Left ventricle myocardium inferior (tissue), 1 donor: ENCODE measurements around the gene EXOSC3. TPM values are rescaled to one million over a fixed set of nuclear protein-coding genes. Genes with fewer than 3 reads are reported as not detected.
"Not testable (repeated sequence)": the region's sequence is repeated elsewhere in the genome, so short reads cannot be mapped to it uniquely, and the experiment has no call there.

ENCODE experiments used
- DNase-seq: peaks from one replicate; pipeline ENCODE4 v3.0.0-alpha.2; 2020
- H3K27ac ChIP-seq: fragments of 200-600 bp; replicated peaks from 2 replicates; pipeline ENCODE4 v1.8.0; 2021
- H3K27me3 ChIP-seq: fragments of 200-600 bp; 2 replicates; pipeline ENCODE4 v1.8.0; 2021; ENCODE audit warnings: low read depth
- H3K36me3 ChIP-seq: fragments of 200-600 bp; 2 replicates; pipeline ENCODE4 v1.8.0; 2021
- H3K4me1 ChIP-seq: fragments of 200-600 bp; 2 replicates; pipeline ENCODE4 v1.8.0; 2021
- H3K4me3 ChIP-seq: fragments of 200-600 bp; 2 replicates; pipeline ENCODE4 v1.8.0; 2021; ENCODE audit warnings: mild to moderate bottlenecking, moderate library complexity
- H3K9me3 ChIP-seq: fragments of 200-600 bp; replicated peaks from 2 replicates; pipeline ENCODE4 v1.8.0; 2021
- CTCF ChIP-seq: fragments of 200-600 bp; IDR thresholded peaks from 2 replicates; pipeline ENCODE4 v1.8.0; 2021; ENCODE audit warnings: antibody characterized with exemption, mild to moderate bottlenecking, borderline replicate concordance
- intact Hi-C: fragments of 100-400 bp; cut with micrococcal nuclease; formaldehyde crosslinking; loops from one replicate; pipeline ENCODE4 v1.11.0; 2022
- total RNA-seq: library from RNA; stranded (reverse); fragmentation: NEBNext Ultra II Directional; extraction: Animal tissue kit (Norgen Biotek cat#: 25700); gene quantifications from one replicate; pipeline ENCODE4 v1.2.1, GENCODE V29; 2021
- donor health status: DM: no; HTN: yes; CAD: no; lungs with severe emphysema.

The EXOSC3 gene
- total RNA-seq, 1 donor from 2014 or later: 15.9 TPM

- intact Hi-C loops: no loop called here
- Histone ChIP-seq H3K4me1 (peaks cover 14% of the 10 kb centered on the region), H3K36me3 (peaks cover 25% of the 10 kb centered on the region), H3K27me3 (no peaks in the 10 kb centered on the region), H3K27ac (no peak overlapping the region), H3K9me3 (no peaks in the 10 kb centered on the region), H3K4me3 (no peak overlapping the region)
- TF ChIP-seq CTCF: no peak
- DNase-seq: no peak
Observed at GRCh38 chr9:37758747-37759146, 26.1 kb downstream of the EXOSC3 start.

- peaks cover 20% of the 10 kb centered on the region for H3K4me1 ChIP-seq
- H3K27me3 ChIP-seq: no peaks in the 10 kb centered on the region
- intact Hi-C loops: no loop called here
- H3K4me3 ChIP-seq: peak within 1 kb of the TSS; percentile 82
- peak; percentile 35 for TF ChIP-seq CTCF
- peaks cover 5% of the 10 kb centered on the region for H3K36me3 ChIP-seq
- H3K9me3 ChIP-seq: no peaks in the 10 kb centered on the region
- DNase-seq: peak; percentile 70
- peak within 1 kb of the TSS; percentile 80 for H3K27ac ChIP-seq
Observed at GRCh38 chr9:37753489-37754190, 31.2 kb downstream of the EXOSC3 start, which contains the start of gene TRMT10B. Gene TRMT10B (plus strand): TSS chr9:37753805. CDS start chr9:37761932, 8,127 bp downstream.

- DNase-seq: no peak
- Histone ChIP-seq H3K9me3 (no peaks in the 10 kb centered on the region), H3K27me3 (no peaks in the 10 kb centered on the region), H3K36me3 (peaks cover 5% of the 10 kb centered on the region), H3K4me1 (peaks cover 20% of the 10 kb centered on the region), H3K27ac (peak overlapping the region; percentile 80), H3K4me3 (peak overlapping the region; percentile 82)
- intact Hi-C loops: no loop called here
- no peak for TF ChIP-seq CTCF
Observed at GRCh38 chr9:37752642-37753488, 32.0 kb downstream of the EXOSC3 start.

GRCh38 chr9:37752112-37752511, 32.8 kb downstream of the EXOSC3 start:
- peaks cover 20% of the 10 kb centered on the region for H3K4me1 ChIP-seq
- intact Hi-C loops: not testable (repeated sequence)

GRCh38 chr9:37751704-37752103, 33.2 kb downstream of the EXOSC3 start:
- H3K9me3 ChIP-seq, H3K27me3 ChIP-seq, intact Hi-C loops, H3K4me3 ChIP-seq, H3K27ac ChIP-seq, DNase-seq, H3K36me3 ChIP-seq: not testable (repeated sequence)
- H3K4me1 ChIP-seq: peaks cover 20% of the 10 kb centered on the region

More at GRCh38 chr9:37752112-37752511, 32.8 kb downstream of the EXOSC3 start:
- not testable (repeated sequence) for H3K27ac ChIP-seq, H3K27me3 ChIP-seq, H3K9me3 ChIP-seq, H3K4me3 ChIP-seq, H3K36me3 ChIP-seq, DNase-seq

GRCh38 chr9:37751186-37751585, 33.7 kb downstream of the EXOSC3 start:
- Histone ChIP-seq H3K4me3 (no peak overlapping the region), H3K27me3 (no peaks in the 10 kb centered on the region), H3K4me1 (peaks cover 20% of the 10 kb centered on the region), H3K27ac (no peak overlapping the region), H3K36me3 (no peaks in the 10 kb centered on the region), H3K9me3 (no peaks in the 10 kb centered on the region)
- TF ChIP-seq CTCF: no peak
- intact Hi-C loops: no loop called here
- no peak for DNase-seq
